ENCODE results near the gene AFMID.
"Not testable (repeated sequence)": the region's sequence is repeated elsewhere in the genome, so short reads cannot be mapped to it uniquely, and the experiment has no call there.

Gene AFMID

GRCh38 chr17:78240012-78240655, 53.0 kb downstream of the AFMID start:
- no peak for FAIRE-seq

DNA sequence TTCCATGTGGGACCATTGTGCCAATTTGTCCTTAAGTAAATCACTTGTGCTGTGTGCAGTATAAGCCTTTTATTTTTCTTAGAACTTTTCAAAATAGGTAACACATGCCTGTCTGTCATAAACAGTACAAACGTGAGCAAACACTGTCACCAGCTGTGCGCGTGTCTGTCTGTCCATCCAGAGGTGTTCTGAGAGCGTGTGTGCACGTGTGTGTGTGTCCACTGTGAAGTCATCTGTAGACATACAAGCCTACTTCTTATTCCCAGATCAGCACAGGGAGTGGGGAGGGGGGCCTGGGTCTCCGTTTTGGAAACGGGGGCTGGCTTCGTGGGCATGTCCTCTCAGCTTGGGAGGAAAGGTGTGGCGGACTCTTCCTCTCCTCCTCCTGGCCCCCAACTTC, 53.7 kb downstream of the AFMID start:
- no peak for FAIRE-seq

- no peak for FAIRE-seq
Measured at GRCh38 chr17:78241277-78242023, 54.3 kb downstream of the AFMID start.

DNA sequence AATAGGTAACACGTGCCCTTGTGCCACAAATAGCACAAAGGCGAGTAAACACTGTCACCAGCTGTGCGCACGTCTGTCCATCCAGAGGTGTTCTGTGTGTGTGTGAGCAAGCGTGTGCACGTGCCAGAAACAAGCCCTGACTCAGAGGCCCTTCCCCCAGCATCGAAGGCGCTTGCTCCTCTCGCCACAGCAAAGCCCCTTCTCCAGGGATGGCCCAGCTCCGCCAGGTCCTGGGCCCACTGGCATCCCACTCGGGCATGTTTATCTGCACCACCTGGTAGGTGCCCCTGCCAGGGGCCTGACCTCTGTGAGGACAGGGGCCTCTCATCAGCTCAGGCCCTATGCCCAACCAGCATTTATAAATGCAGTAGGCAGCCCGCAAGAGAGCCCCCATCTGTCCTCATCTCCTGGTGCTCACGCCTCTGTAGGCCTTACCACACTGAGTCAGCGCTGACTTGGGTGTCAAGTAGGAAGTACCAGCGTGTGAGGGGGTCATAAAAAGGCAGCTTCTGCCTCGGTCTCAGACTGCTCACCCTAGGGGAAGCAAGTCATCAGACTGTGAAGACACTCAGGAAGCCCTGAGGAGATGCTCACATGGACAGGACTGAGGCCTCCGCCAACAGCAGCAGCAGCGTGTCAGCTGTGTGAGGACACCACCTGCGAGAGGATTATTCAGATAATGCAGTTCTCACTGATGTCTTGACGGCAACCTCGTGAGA, 55.0 kb downstream of the AFMID start:
- FAIRE-seq = no peak

- no peak for FAIRE-seq
Measured at GRCh38 chr17:78247304-78247703, 60.1 kb downstream of the AFMID start.

DNA sequence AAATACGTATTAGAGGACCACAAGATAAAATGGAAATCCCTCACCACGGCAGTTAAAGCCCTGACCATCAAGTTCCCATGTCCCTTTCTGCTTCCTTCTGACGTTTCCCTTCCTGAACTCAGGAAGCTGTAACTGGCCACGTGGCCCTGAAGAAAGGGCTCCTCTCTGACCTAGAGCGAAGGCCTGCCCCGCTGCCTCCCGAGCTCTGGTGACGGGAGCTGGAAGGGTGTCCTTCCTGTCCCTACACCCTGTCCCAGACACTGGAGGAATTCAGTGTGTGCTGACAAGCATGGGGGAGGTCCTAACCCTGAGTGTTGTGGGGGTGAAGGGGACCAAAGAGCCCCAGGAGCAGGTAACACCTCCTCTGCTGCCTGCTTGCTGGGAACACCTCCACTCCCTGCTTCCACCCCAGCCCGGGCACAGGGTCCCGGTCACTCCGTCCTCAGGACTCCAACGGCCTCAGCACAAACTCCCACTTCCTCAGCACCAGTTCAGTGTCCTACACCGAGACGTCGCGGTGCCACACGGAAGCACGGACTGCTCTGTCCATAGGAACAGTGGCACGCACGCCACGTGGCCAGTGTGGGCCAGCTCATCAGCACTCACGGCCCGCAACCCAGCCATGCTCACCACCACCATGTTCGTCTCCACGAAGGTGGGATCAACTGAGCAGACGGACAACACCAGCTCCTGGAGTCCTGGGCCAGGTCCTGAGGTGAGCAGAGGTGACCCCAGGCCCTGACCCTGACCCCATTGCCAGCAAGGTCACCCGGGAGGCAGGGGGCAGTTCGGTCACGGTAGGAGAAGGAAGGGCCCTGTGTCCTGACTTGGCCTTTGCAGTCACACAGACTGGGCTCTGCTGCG, 61.1 kb downstream of the AFMID start:
- no peak for FAIRE-seq

DNA sequence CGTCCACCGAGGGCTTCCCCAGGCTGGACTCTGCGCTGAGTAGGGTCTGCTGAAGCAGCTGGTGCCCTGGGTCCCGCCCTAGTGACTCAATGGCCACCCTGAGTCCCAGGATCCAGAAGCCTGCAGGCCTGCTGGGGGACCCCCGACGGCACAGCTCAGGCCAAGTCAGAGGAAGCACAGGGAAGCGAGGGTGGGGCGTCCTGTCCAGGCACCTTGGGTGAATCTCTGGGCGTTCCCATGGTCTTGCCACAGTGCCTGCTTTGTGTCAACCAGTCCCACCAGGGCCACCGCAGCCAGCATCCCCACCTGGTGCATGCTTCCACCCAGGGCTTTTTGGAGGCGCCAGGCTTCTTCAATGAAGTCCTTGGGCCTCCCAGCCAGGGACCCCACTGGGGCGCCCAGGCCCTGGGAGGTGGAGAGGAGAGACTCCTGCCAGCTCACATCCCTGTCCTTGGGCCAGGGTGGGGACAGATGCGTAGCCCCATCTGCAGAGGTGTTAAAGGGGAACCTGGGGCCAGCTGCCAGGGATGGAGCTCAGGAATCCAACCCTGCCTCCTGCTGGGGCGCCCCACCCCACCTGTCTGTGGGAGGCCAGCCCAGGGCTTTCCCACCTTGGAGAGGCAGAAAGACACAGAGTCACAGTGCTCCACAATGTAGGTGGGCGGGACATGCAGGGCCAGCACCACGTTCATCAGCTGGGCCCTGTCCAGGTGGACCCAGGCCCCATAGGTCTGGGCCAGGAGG, 62.1 kb downstream of the AFMID start:
- no peak for FAIRE-seq

DNA sequence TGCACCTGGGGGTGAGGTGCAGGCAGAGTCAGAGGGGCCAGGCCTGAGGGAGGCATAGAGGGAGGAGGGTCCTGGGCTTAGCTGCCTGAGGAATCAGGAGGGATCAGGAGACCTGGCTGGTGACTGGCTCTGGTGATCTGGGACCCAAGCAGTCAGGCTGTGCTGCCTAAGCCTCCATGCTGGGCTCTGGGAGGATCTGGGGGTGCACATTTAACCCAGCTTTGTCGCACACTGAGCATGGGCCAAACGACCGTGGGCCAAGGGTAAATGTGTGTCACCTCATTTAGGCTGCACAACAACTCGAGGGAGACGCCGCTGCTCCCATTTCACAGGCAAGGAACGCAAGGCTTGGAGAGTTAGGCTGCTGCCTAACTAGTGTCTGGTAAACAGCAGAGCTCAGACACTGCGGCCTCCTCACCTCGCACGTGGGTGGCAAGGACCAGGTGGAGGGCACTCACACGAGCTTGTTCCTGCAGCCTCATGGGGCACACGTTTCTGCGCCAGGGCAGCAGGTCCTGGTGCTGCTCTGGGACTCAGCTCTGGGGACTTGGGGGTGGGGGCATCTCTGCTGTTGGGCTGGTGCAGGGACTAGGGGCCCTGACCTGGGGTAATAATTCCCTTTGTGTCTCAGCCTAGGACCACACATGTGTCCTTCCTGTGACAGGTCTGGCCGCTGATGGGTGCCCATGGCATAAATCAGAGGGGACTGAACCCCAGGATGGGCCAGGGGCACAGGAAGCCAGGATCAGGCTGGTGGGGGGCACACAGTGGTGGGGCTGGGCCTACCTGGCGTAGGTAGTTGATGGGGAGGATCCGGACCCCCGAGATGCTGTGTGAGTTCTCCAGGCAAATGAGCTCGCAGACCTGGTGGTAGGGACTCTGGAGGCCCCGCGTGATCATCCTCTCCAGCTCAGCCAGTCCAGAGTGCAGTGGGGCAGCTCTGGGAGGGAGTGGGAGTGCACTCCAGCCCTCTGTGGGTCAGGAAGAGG, 63.0 kb downstream of the AFMID start:
- no peak for FAIRE-seq

DNA sequence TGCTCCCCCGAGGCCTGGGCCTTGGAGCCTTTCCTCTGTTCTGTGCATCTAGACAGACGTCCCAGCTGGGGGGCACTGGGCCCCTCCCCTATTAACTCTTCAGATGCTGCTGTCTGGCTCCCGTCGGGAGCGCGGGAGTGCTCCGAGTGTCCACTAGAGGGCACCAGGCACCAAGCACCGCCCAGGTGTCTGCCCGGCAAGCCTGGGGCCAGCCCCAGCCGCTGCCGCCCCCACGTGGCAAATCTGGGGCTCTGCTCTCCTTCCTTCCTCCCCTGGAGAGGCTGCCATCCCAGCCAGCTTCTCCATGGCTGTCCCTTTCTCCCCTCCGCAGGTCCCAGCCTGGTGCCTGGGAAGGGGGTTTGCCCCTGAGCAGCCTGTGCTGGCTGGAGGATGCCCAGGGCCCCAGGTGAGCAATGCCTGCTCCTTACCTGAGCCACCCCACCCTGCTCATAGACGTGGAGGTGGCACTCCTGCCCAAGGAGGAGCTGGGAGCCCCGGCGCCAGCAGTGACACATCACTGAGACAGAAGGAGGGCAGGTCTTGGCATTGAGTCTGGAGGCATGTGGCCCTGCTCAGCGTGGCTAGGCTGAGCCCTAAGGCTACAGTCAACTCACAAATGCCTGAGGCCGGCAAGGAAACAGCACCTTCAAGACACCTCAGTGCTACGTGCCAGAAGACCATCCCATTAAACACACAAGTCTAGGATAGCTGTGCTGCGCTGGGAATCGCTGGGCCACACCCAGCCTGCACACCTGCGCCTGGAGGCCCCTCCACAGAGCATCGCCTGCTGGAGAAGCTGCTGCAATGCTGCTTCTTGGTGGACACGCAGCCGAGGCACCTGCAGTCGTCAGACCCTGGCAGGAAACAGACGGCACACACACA, 64.0 kb downstream of the AFMID start:
- no peak for FAIRE-seq

- FAIRE-seq = no peak
Measured at GRCh38 chr17:78251773-78252103, 64.6 kb downstream of the AFMID start.

GRCh38 chr17:78252111-78252634, 65.0 kb downstream of the AFMID start:
- no peak for FAIRE-seq

DNA sequence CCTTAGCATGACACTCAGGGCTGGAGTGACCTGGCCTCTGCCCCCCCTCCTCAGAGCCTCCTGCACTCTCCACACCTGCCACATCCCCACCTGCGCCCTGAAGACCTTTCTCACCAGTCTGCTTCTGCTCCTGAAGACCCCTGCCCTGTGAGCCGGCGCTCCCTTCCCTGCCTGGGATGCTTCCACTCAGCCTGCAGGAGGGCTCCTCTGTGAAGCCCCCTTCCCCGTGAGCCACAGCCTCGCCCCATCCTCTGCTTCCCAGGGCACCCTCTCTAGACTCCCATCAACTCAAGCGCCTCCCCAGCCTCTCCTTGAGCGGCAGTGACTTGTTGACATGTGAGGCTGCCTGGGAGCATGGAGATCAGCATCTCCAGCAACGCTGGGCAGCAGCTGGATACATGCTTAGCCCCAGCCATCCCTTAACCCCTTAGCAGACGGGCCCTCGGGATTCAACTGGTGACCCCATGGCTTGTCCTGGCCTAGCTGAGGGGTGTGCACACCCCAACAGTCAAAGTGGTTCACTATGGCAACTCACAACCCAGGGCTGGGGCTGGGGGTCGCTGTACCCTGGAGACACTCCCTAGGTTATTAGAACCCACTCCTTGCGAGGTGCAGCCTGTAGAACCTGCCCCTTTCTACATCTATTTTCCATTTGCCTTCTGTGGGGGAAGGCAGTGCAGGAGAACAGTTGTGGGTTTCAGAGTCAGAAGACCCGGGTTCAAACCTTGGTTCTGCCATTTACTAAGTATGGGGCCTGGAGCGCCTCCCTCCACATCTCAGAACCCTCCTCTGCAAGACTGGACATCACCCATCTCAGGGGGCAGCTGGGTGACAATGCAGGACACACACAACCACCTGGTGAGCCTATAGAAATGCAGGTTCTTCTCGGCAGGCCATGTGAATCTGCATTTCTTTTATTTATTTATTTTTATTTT, 65.8 kb downstream of the AFMID start:
- no peak for FAIRE-seq

DNA sequence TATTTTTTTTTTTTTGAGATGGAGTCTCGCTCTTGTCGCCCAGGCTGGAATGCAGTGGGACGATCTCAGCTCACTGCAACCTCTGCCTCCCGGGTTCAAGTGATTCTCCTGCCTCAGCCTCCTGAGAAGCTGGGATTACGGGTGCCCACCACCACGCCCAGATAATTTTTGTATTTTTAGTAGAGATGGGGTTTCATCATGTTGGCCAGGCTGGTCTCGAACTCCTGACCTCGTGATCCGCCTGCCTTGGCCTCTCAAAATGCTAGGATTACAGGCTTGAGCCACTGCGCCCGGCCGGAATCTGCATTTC, 66.4 kb downstream of the AFMID start:
- not testable (repeated sequence) for FAIRE-seq

- no peak for FAIRE-seq
Measured at GRCh38 chr17:78253946-78254672, 66.9 kb downstream of the AFMID start.

DNA sequence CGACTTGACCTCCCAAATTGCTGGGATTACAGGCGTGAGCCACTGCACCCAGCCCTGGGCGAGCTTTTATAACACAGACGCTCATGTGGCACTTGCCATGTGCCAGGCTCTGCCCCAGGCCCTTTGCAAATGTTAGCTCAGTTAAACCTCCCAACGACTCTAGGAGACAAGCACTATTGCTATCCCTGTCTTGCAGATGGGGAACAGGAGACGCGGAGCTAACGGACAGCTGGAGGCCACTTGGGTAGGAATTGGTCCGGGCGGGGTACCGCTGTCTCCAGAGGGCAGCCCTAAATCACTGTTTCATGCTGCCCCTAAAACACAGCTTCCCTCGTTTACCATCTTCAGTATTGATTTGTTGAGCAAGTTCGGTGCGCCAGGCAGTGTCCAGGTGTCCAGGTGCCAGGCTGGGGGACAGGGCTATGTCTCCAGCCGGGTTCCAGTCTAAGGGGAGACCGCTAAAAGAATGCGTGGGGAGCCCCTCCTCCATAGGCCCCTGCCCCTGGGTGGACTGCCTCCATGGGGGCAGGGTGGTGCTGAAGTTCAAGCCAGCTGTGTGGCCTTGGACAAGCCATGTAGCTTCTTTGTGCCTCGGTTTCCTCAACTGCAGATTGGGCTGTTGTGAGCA, 68.0 kb downstream of the AFMID start:
- no peak for FAIRE-seq

DNA sequence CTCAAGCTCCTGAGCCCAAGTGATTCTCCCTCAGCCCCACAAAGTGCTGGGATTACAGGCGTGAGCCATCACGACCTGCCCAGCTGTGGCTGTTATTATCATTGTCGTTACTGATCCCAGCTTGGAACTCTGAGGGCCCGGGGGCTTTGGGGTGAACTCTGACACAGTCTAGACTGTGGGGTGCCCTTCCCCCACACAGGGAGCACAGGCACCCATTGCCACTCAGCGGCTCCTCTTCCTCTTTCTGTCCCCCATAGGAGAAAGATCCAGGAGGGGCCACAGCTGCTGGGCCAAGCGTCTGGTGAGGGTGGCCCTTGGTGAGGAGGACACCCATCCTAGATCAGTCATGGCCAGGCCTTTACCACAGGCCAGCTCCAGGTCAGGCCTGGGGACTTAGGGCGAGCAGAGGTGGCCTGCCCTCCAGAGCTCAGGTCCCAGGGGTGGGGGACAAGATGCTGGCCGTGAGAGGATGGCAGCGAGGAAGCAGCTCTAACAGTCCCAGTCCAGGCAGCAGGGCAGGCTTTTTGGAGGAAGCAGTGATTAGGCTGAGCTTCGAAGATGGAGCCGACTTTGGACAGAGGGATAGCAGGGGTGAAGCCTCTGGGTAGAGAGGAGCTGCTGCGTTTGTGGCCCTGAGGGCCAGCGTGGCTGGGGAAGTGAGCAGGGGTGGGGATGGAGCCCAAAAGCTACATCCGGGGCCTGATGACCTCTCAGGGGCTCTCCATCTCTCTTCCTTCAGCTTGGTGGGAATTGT, 69.0 kb downstream of the AFMID start:
- FAIRE-seq = no peak

Data from TTC549 (cell line).